Testis (tissue), 3 donors: Measurements from ENCODE around the gene MRPL51. TPM values are rescaled to one million over a fixed set of nuclear protein-coding genes. Genes with fewer than 3 reads are reported as not detected.

ENCODE experiments used
- DNase-seq: peaks from one replicate; pipeline ENCODE4 v3.0.0-alpha.2; 2019
- H3K27ac ChIP-seq, 2 donors: fragments of 200-600 bp; sonication (generic); one replicate each; pipeline ENCODE4 v1.5.1; 2019
- H3K27me3 ChIP-seq: fragments of 200-600 bp; sonication (generic); one replicate; pipeline ENCODE4 v1.5.1; 2019
- H3K36me3 ChIP-seq: fragments of 200-600 bp; sonication (generic); one replicate; pipeline ENCODE4 v1.5.1; 2017; ENCODE audit warnings: low read depth; ENCODE audit errors: missing control alignments
- H3K4me1 ChIP-seq: fragments of 200-600 bp; sonication (generic); one replicate; pipeline ENCODE4 v1.5.1; 2019
- H3K4me3 ChIP-seq, 2 donors: fragments of 200-600 bp; sonication (generic); one replicate each; pipeline ENCODE4 v1.5.1; 2017 to 2019
- H3K9me3 ChIP-seq: fragments of 200-600 bp; sonication (generic); one replicate; pipeline ENCODE4 v1.5.1; 2017
- CTCF ChIP-seq, 3 experiments: fragments of 450-650 bp in 2 of 3; fragments of 200-600 bp in 1 of 3; sonication (generic) in 1 of 3; IDR thresholded peaks; one replicate each; pipeline ENCODE4 v1.5.1; 2016 to 2019; ENCODE audit warnings: antibody characterized with exemption in 3 of 3, mild to moderate bottlenecking in 2 of 3, moderate library complexity in 1 of 3
- POLR2A ChIP-seq: fragments of 450-650 bp; IDR thresholded peaks from one replicate; pipeline ENCODE4 v1.6.1; 2017; ENCODE audit warnings: antibody characterized with exemption, mild to moderate bottlenecking, moderate library complexity
- WGBS, 2 donors: methylation state at CpG; one replicate each; pipeline ENCODE4 v1.1.5; 2018; 5-methylcytosine and 5-hydroxymethylcytosine counted together
- intact Hi-C: fragments of 100-400 bp; cut with DNase I; formaldehyde crosslinking; loops from one replicate; pipeline ENCODE4 v1.15.1; 2023; ENCODE audit warnings: low total_unique reads
- polyA plus RNA-seq: library from polyadenylated mRNA; stranded (reverse); fragments of 350-450 nt; fragmentation: Illumina TruSeq; extraction: RNeasy Lipid Tissue Mini Kit (QIAGEN cat#74804); gene quantifications from one replicate; pipeline ENCODE4 v1.2.3, GENCODE V29; 2014; ENCODE audit warnings: low read depth, low replicate concordance; ENCODE audit not compliant: insufficient read depth
- total RNA-seq, 2 donors: library from RNA; depleted of rRNA; stranded (reverse); fragments of >200 nt; gene quantifications; one replicate each; pipeline ENCODE4 v1.2.3, GENCODE V29; 2016

Gene MRPL51
- total and polyA plus RNA-seq, 3 donors from 2014 or later, result 106 to 343 (median 135) TPM

GRCh38 chr12:6464531-6464930, 28.5 kb downstream of the MRPL51 start:
- TF ChIP-seq CTCF (IDR thresholded peaks at IDR 0.05) (no peak), POLR2A (no peak)
- intact Hi-C loops, result no loop called here
- Histone ChIP-seq H3K27me3 (no peaks in the 10 kb centered on the region), H3K36me3 (no peaks in the 10 kb centered on the region), H3K27ac (no peak overlapping the region), H3K9me3 (no peaks in the 10 kb centered on the region), H3K4me3 (no peak overlapping the region), H3K4me1 (peaks cover 6% of the 10 kb centered on the region)
- no peak for DNase-seq
- 91 to 93% methylated on average over 8 of the region's 8 CpGs for WGBS, 2 donors

- H3K4me1 ChIP-seq, result no peaks in the 10 kb centered on the region
- no peaks in the 10 kb centered on the region for H3K27me3 ChIP-seq
- intact Hi-C loops, result no loop called here
- TF ChIP-seq CTCF (IDR thresholded peaks at IDR 0.05) (no peak), POLR2A (no peak)
- H3K9me3 ChIP-seq, result no peaks in the 10 kb centered on the region
- WGBS, 2 donors, result 90 to 92% methylated on average over 6 of the region's 6 CpGs
- no peak overlapping the region for H3K27ac ChIP-seq
- H3K36me3 ChIP-seq, result no peaks in the 10 kb centered on the region
- no peak overlapping the region for H3K4me3 ChIP-seq
- DNase-seq, result no peak
Measured at GRCh38 chr12:6463858-6464257, 29.2 kb downstream of the MRPL51 start.

GRCh38 chr12:6463216-6463615, 29.8 kb downstream of the MRPL51 start:
- no peaks in the 10 kb centered on the region for H3K4me1 ChIP-seq
- intact Hi-C loops, result no loop called here
- TF ChIP-seq POLR2A (no peak), CTCF (IDR thresholded peaks at IDR 0.05) (no peak)
- H3K27me3 ChIP-seq, result no peaks in the 10 kb centered on the region
- no peaks in the 10 kb centered on the region for H3K9me3 ChIP-seq
- no peak for DNase-seq
- no peaks in the 10 kb centered on the region for H3K36me3 ChIP-seq
- no peak overlapping the region for H3K4me3 ChIP-seq
- WGBS, 2 donors, result 74 to 83% methylated on average over 7 of the region's 7 CpGs
- H3K27ac ChIP-seq, result no peak overlapping the region

- H3K27ac ChIP-seq, result no peak overlapping the region
- DNase-seq, result no peak
- no peaks in the 10 kb centered on the region for H3K36me3 ChIP-seq
- H3K9me3 ChIP-seq, result no peaks in the 10 kb centered on the region
- no peaks in the 10 kb centered on the region for H3K4me1 ChIP-seq
- intact Hi-C loops, result no loop called here
- 89 to 90% methylated on average over 14 of the region's 14 CpGs for WGBS, 2 donors
- no peak overlapping the region for H3K4me3 ChIP-seq
- TF ChIP-seq CTCF (IDR thresholded peaks at IDR 0.05) (no peak), POLR2A (no peak)
- no peaks in the 10 kb centered on the region for H3K27me3 ChIP-seq
Measured at GRCh38 chr12:6462234-6462995, 30.6 kb downstream of the MRPL51 start.
